Measurements from ENCODE around the gene BAZ2B. TPM values are rescaled to one million over a fixed set of nuclear protein-coding genes. Genes with fewer than 3 reads are reported as not detected.

Gene BAZ2B
- total RNA-seq, 1 donor from 2014 or later, result 35.3 TPM

- DNase-seq (ENCODE audit: missing footprints) (no peak), ATAC-seq (no peak)
- intact Hi-C loops (cut with DNase I), result no loop called here
These were observed 25.1 kb downstream of the BAZ2B start for GRCh38 chr2:159591221-159591620.

GRCh38 chr2:159589286-159589685 is 27.1 kb downstream of the BAZ2B start:
- ATAC-seq, result no peak
- no peak for DNase-seq (ENCODE audit: missing footprints)
- intact Hi-C loops (cut with DNase I), result no loop called here

- intact Hi-C loops (cut with DNase I), result no loop called here
- ATAC-seq (no peak), DNase-seq (ENCODE audit: missing footprints) (no peak)
These were observed 30.3 kb downstream of the BAZ2B start for GRCh38 chr2:159586034-159586433.

GRCh38 chr2:159585622-159586021 is 30.7 kb downstream of the BAZ2B start:
- intact Hi-C loops (cut with DNase I), result no loop called here
- ATAC-seq (no peak), DNase-seq (ENCODE audit: missing footprints) (no peak)

GRCh38 chr2:159584796-159585195 is 31.6 kb downstream of the BAZ2B start:
- DNase-seq (ENCODE audit: missing footprints) (no peak), ATAC-seq (no peak)
- intact Hi-C loops (cut with DNase I), result no loop called here

- ATAC-seq, result peak; percentile 28
- intact Hi-C loops (cut with DNase I), result no loop called here
- no peak for DNase-seq (ENCODE audit: missing footprints)
These were observed 42.3 kb downstream of the BAZ2B start for GRCh38 chr2:159573846-159574606.

- ATAC-seq (no peak), DNase-seq (ENCODE audit: missing footprints) (no peak)
- intact Hi-C loops (cut with DNase I), result no loop called here
These were observed 43.1 kb downstream of the BAZ2B start for GRCh38 chr2:159573294-159573693.

GRCh38 chr2:159572459-159572858 is 43.9 kb downstream of the BAZ2B start:
- intact Hi-C loops (cut with DNase I), result no loop called here
- ATAC-seq, result no peak
- no peak for DNase-seq (ENCODE audit: missing footprints)

GRCh38 chr2:159571540-159572260 is 44.6 kb downstream of the BAZ2B start:
- intact Hi-C loops (cut with DNase I), result no loop called here
- no peak for DNase-seq (ENCODE audit: missing footprints)

GRCh38 chr2:159564081-159564480 is 52.3 kb downstream of the BAZ2B start:
- no peak for ATAC-seq
- DNase-seq (ENCODE audit: missing footprints), result no peak
- intact Hi-C loops (cut with DNase I), result no loop called here

More at GRCh38 chr2:159571540-159572260, 44.6 kb downstream of the BAZ2B start:
- no peak for ATAC-seq

- ATAC-seq, result no peak
- no peak for DNase-seq (ENCODE audit: missing footprints)
- intact Hi-C loops (cut with DNase I), result no loop called here
These were observed 54.1 kb downstream of the BAZ2B start for GRCh38 chr2:159562248-159562647.

GRCh38 chr2:159561786-159562185 is 54.6 kb downstream of the BAZ2B start:
- no peak for ATAC-seq
- no peak for DNase-seq (ENCODE audit: missing footprints)
- intact Hi-C loops (cut with DNase I), result no loop called here

- ATAC-seq (no peak), DNase-seq (ENCODE audit: missing footprints) (no peak)
- intact Hi-C loops (cut with DNase I), result no loop called here
These were observed 55.1 kb downstream of the BAZ2B start for GRCh38 chr2:159561242-159561641.

GRCh38 chr2:159559034-159559433 is 57.3 kb downstream of the BAZ2B start:
- intact Hi-C loops (cut with DNase I), result no loop called here
- ATAC-seq, result no peak

GRCh38 chr2:159558479-159558878 is 57.9 kb downstream of the BAZ2B start:
- no peak for ATAC-seq
- intact Hi-C loops (cut with DNase I), result no loop called here
- DNase-seq (ENCODE audit: missing footprints), result no peak

More at GRCh38 chr2:159559034-159559433, 57.3 kb downstream of the BAZ2B start:
- DNase-seq (ENCODE audit: missing footprints), result no peak

- intact Hi-C loops (cut with DNase I), result no loop called here
- DNase-seq (ENCODE audit: missing footprints), result no peak
- ATAC-seq, result peak; percentile 20
These were observed 58.8 kb downstream of the BAZ2B start for GRCh38 chr2:159557437-159558034.

GRCh38 chr2:159555651-159556392 is 60.5 kb downstream of the BAZ2B start:
- intact Hi-C loops (cut with DNase I), result no loop called here
- no peak for DNase-seq (ENCODE audit: missing footprints)
- ATAC-seq, result no peak

- intact Hi-C loops (cut with DNase I), result no loop called here
- no peak for DNase-seq (ENCODE audit: missing footprints)
- ATAC-seq, result no peak
These were observed 62.6 kb downstream of the BAZ2B start for GRCh38 chr2:159553727-159554126.

GRCh38 chr2:159551806-159552205 is 64.5 kb downstream of the BAZ2B start:
- DNase-seq (ENCODE audit: missing footprints), result no peak
- ATAC-seq, result no peak
- intact Hi-C loops (cut with DNase I), result no loop called here
